Esophagus muscularis mucosa (tissue), 4 donors: ENCODE measurements around the gene ZNF891. TPM values are rescaled to one million over a fixed set of nuclear protein-coding genes. Genes with fewer than 3 reads are reported as not detected.
A peak's percentile ranks its signal among the peaks of the same experiment; 100 is the strongest.

Experiments used
- DNase-seq: peaks from one replicate; pipeline ENCODE4 v3.0.0-alpha.2; 2017; ENCODE audit errors: extremely low spot score
- H3K27ac ChIP-seq, 4 donors: fragments of 200-600 bp; sonication (generic); replicated peaks in 1 of 4; 1 replicate in 3 of 4; 2 replicates in 1 of 4; pipeline ENCODE4 v1.5.1; 2016 to 2019; ENCODE audit warnings: mild to moderate bottlenecking in 1 of 4
- H3K27me3 ChIP-seq, 4 donors: fragments of 200-600 bp; sonication (generic); one replicate each; pipeline versions ENCODE4 v1.5.1 to v1.6.0; 2016 to 2019
- H3K36me3 ChIP-seq, 4 donors: fragments of 200-600 bp; sonication (generic); one replicate each; pipeline ENCODE4 v1.5.1; 2016 to 2019
- H3K4me1 ChIP-seq, 4 donors: fragments of 200-600 bp; sonication (generic); one replicate each; pipeline ENCODE4 v1.5.1; 2016 to 2019
- H3K4me3 ChIP-seq, 4 donors: fragments of 200-600 bp; sonication (generic); 1 replicate in 2 of 4; 2 replicates in 2 of 4; pipeline ENCODE4 v1.5.1; 2016 to 2019; ENCODE audit warnings: mild to moderate bottlenecking in 4 of 4, moderate library complexity in 1 of 4
- H3K9me3 ChIP-seq, 4 donors: fragments of 200-600 bp; sonication (generic); 1 replicate in 3 of 4; 2 replicates in 1 of 4; pipeline ENCODE4 v1.5.1; 2016 to 2019
- EP300 ChIP-seq: sonication (generic); formaldehyde crosslinking; IDR thresholded peaks from one replicate; pipeline ENCODE4 v1.6.1; 2017; ENCODE audit warnings: antibody characterized with exemption
- POLR2A ChIP-seq: fragments of 450-650 bp; IDR thresholded peaks from one replicate; pipeline ENCODE4 v1.6.1; 2017; ENCODE audit warnings: antibody characterized with exemption, moderate library complexity, mild to moderate bottlenecking, low read depth
- POLR2AphosphoS5 ChIP-seq, 2 donors: sonication (generic); formaldehyde crosslinking; IDR thresholded peaks; one replicate each; pipeline ENCODE4 v1.6.1; 2017; ENCODE audit warnings: antibody characterized with exemption in 2 of 2
- WGBS: methylation state at CpG from one replicate; pipeline ENCODE4 v1.1.5; 2018; 5-methylcytosine and 5-hydroxymethylcytosine counted together
- intact Hi-C: fragments of 100-400 bp; cut with DNase I; formaldehyde crosslinking; loops from one replicate; pipeline ENCODE4 v1.15.1; 2023
- total RNA-seq, 4 donors: library from RNA; depleted of rRNA; stranded (reverse); fragments of >200 nt; gene quantifications; one replicate each; pipeline versions ENCODE4 v1.1.0 to v1.2.1, GENCODE V29; 2016
- TF ChIP-seq, protein P1 (sequence below), 3 experiments: fragments of 200-600 bp in 2 of 3; fragments of 450-650 bp in 1 of 3; sonication (generic) in 2 of 3; IDR thresholded peaks; one replicate each; pipeline ENCODE4 v1.5.1; 2017 to 2019; ENCODE audit warnings: antibody characterized with exemption in 3 of 3, mild to moderate bottlenecking in 2 of 3, moderate library complexity in 1 of 3

ZNF891 gene
- total RNA-seq = 1 to 10 TPM; 1.8 to 4.6 (median 2.6) TPM

DNA sequence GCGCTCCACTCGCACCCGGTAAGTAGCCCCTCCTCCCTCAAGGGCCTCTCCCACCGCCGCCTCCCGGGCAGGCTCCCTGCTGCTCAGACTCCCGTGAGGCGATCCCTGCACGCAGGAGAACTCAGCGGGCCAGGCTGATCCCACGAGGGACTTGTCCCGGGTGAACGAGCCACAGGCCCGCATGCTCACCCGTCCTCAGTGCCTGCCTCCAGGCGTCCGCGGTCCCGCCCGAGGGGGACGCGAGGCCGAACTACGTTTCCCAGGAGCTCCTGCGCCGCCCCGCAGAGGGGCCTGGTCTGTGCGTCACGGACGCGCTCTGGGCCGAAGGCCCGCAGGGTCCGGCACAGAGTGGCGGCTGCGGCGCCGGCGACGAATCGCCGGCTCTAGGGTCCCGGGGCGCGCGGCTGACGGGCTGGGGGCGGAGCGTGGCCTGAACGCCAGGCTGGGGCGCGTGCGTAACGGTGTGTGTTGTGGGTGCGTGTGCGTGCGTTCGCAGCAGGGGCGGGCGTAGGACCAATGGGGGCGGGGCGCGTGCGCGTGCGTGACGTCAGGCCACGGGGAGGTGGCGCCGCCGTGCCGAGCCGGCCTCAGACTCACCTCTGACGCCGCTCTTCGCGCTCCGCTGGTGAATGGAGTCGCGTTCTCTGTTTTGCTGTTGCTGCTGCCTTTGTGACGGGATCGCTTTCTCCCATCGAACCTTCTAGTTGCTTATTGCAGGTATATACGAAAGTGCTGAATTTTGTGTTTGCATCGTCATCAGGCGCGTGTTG is at the start of gene ZNF891, which contains the start of gene ZNF10:
Gene ZNF891 (minus strand): TSS at position 237 of the 770 bp plus-strand sequence. CDS start 8,356 bp downstream, outside the sequence.
Gene ZNF10 (plus strand): TSS at position 590 of the 770 bp plus-strand sequence. CDS start 13,866 bp downstream, outside the sequence.
- TF ChIP-seq, protein P1, sequence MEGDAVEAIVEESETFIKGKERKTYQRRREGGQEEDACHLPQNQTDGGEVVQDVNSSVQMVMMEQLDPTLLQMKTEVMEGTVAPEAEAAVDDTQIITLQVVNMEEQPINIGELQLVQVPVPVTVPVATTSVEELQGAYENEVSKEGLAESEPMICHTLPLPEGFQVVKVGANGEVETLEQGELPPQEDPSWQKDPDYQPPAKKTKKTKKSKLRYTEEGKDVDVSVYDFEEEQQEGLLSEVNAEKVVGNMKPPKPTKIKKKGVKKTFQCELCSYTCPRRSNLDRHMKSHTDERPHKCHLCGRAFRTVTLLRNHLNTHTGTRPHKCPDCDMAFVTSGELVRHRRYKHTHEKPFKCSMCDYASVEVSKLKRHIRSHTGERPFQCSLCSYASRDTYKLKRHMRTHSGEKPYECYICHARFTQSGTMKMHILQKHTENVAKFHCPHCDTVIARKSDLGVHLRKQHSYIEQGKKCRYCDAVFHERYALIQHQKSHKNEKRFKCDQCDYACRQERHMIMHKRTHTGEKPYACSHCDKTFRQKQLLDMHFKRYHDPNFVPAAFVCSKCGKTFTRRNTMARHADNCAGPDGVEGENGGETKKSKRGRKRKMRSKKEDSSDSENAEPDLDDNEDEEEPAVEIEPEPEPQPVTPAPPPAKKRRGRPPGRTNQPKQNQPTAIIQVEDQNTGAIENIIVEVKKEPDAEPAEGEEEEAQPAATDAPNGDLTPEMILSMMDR (IDR thresholded peaks at IDR 0.05) = no peak
- TF ChIP-seq POLR2A (peak; percentile 16), POLR2AphosphoS5 (IDR thresholded peaks at IDR 0.05) (peak; percentile 94 to 98), EP300 (peak; percentile 94)
- Histone ChIP-seq H3K4me1 (peaks cover 7 to 14% (median 10%) of the 10 kb centered on the region in 4 donors), H3K36me3 (peaks cover 33 to 55% (median 39%) of the 10 kb centered on the region in 4 donors), H3K27me3 (no peaks in the 10 kb centered on the region), H3K4me3 (peak within 1 kb of the TSS; percentile 78 to 92 (median 80)), H3K9me3 (peaks cover 3 to 74% (median 56%) of the 10 kb centered on the region in 4 donors), H3K27ac (peak within 1 kb of the TSS; percentile 94 to 99 (median 96))
- under 1% methylated on average over 43 of the region's 87 CpGs for WGBS
- DNase-seq = peak; percentile 99
- intact Hi-C loops = loop anchor here (1.0 kb wide), 1 partner anchor 50 kb away; the partner anchor contains the start of gene ZNF140

DNA sequence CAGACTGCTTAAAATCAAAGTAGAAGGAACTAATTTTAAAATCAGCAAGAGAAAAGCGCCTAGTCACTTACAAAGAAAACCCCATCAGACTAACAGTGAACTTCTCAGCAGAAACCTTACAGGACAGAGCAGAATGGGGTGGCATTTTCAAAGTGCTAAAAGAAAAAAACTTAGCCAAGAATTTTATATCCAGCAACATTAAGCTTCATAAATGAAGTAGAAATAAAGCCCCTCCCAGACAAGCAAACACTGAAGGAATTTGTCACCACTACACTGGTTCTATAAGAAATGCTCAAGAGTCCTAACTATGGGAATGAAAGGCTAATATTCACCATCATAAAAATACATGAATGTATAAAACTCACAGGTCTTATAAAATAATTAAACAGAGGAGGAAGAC is 44.8 kb upstream of the ZNF891 start:
- no peak for DNase-seq
- Histone ChIP-seq H3K36me3 (no peaks in the 10 kb centered on the region), H3K4me1 (no peaks in the 10 kb centered on the region), H3K9me3 (peaks cover 0 to 67% (median 28%) of the 10 kb centered on the region in 4 donors), H3K4me3 (no peak overlapping the region), H3K27me3 (no peaks in the 10 kb centered on the region), H3K27ac (no peak overlapping the region)
- intact Hi-C loops = no loop called here
- 64% methylated on average over 1 of the region's 1 CpG for WGBS
- TF ChIP-seq POLR2A = no peak
- TF ChIP-seq POLR2AphosphoS5 (IDR thresholded peaks at IDR 0.05) = no peak
- TF ChIP-seq, protein P1 (IDR thresholded peaks at IDR 0.05) = no peak
- no peak for TF ChIP-seq EP300

DNA sequence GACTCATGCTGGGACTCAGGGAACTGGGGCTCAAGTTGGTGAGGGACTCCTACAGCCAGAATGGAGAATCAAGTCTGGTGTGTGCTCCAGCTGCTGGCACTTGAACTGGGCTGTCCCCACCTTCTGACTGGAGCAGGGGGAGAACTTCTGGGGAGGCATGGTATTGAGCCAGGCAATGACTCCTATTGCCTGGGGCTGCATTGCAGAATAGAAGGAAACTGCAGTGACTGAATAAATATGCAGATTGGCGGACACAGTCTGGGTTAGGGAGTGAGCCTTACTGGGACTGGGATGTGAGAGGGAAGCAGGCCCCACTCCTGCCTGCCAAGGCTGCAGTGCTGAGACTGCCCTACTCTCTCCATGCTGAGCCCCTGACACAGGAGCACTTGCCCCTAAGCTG is 42.4 kb upstream of the ZNF891 start:
- Histone ChIP-seq H3K4me1 (no peaks in the 10 kb centered on the region), H3K9me3 (peaks cover 0 to 72% (median 35%) of the 10 kb centered on the region in 4 donors), H3K27me3 (no peaks in the 10 kb centered on the region), H3K36me3 (no peaks in the 10 kb centered on the region), H3K27ac (no peak overlapping the region), H3K4me3 (no peak overlapping the region)
- intact Hi-C loops = no loop called here
- WGBS = 56% methylated on average over 1 of the region's 1 CpG
- no peak for DNase-seq
- TF ChIP-seq, protein P1 (IDR thresholded peaks at IDR 0.05) = no peak

DNA sequence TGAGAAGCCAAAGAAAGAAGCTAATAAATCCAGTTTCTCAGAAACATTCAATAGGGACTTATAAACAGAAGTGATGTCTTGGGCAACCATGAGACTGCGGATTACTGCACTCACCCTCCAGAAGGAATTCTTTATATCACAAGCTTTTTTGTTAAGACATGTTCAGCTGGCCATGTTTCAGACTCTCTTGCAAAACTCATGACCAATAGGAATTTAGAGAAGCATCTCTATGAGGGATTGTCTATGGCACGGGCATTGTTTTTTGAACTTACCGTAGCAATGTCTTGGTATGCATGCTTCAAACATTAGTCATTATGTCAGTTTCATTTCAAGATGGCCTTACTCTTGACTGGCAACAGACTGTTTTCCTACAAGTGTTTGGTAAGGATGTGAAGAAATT is 35.7 kb upstream of the ZNF891 start:
- H3K36me3 ChIP-seq = no peaks in the 10 kb centered on the region
- intact Hi-C loops = no loop called here
- H3K27ac ChIP-seq = no peak overlapping the region
- H3K4me3 ChIP-seq = no peak overlapping the region
- WGBS = 84% methylated on average over 3 of the region's 3 CpGs
- peaks cover 0 to 84% (median 76%) of the 10 kb centered on the region in 4 donors for H3K9me3 ChIP-seq
- TF ChIP-seq, protein P1 (IDR thresholded peaks at IDR 0.05) = no peak
- TF ChIP-seq POLR2A = no peak
- no peak for TF ChIP-seq EP300
- TF ChIP-seq POLR2AphosphoS5 (IDR thresholded peaks at IDR 0.05) = no peak
- DNase-seq = no peak
- H3K4me1 ChIP-seq = no peaks in the 10 kb centered on the region
- no peaks in the 10 kb centered on the region for H3K27me3 ChIP-seq
